Activated CD8-positive, alpha-beta T cell treated with anti-CD3 and anti-CD28 coated beads for 36 hours (primary cell): Measurements from ENCODE around the gene CDH23. TPM values are rescaled to one million over a fixed set of nuclear protein-coding genes. Genes with fewer than 3 reads are reported as not detected.

Experiments
- ATAC-seq: fragments of 200-7000 bp; cut with Tn5 transposase; one replicate; pipeline ENCODE4 v1.10.0; 2021; ENCODE audit warnings: mild to moderate bottlenecking, moderate library complexity
- CTCF ChIA-PET: fragments of 350-600 bp; sonication (Branson Sonifier 250); formaldehyde crosslinking; loops from one replicate; lab custom pipeline; 2021; ENCODE audit warnings: antibody characterized with exemption; lab: Charles Lee
- POLR2A ChIA-PET: fragments of 350-600 bp; sonication (Branson Sonifier 250); formaldehyde crosslinking; loops from one replicate; lab custom pipeline; 2021; ENCODE audit warnings: antibody characterized with exemption; lab: Charles Lee
- DNase-seq: peaks from one replicate; pipeline ENCODE4 v3.0.0-alpha.2; 2020
- H3K27ac Mint-ChIP-seq: one replicate; pipeline ENCODE4 v1.8.0; 2021; ENCODE audit warnings: mild to moderate bottlenecking, mixed read lengths
- H3K27me3 Mint-ChIP-seq: one replicate; pipeline ENCODE4 v1.8.0; 2021; ENCODE audit warnings: mixed read lengths
- H3K36me3 Mint-ChIP-seq: one replicate; pipeline ENCODE4 v1.8.0; 2021; ENCODE audit warnings: low read depth, mixed read lengths
- H3K4me1 Mint-ChIP-seq: one replicate; pipeline ENCODE4 v1.8.0; 2021; ENCODE audit warnings: low read depth, mixed read lengths
- H3K4me3 Mint-ChIP-seq: one replicate; pipeline ENCODE4 v1.8.0; 2021; ENCODE audit warnings: mild to moderate bottlenecking, moderate library complexity, mixed read lengths
- H3K9me3 Mint-ChIP-seq: one replicate; pipeline ENCODE4 v1.8.0; 2021; ENCODE audit warnings: mixed read lengths
- CTCF ChIP-seq: fragments of 200-600 bp; IDR thresholded peaks from one replicate; pipeline ENCODE4 v1.8.0; 2022; ENCODE audit warnings: antibody characterized with exemption, mild to moderate bottlenecking
- intact Hi-C: fragments of 100-400 bp; cut with micrococcal nuclease; formaldehyde crosslinking; loops from one replicate; pipeline ENCODE4 v1.10.0; 2022
- total RNA-seq, 2 experiments: library from RNA; stranded (reverse); gene quantifications; one replicate each; pipeline ENCODE4 v1.2.3, GENCODE V29; 2021

CDH23 gene
- total RNA-seq, 2 experiments from 2014 or later = 2.4 to 2.7 TPM

DNA sequence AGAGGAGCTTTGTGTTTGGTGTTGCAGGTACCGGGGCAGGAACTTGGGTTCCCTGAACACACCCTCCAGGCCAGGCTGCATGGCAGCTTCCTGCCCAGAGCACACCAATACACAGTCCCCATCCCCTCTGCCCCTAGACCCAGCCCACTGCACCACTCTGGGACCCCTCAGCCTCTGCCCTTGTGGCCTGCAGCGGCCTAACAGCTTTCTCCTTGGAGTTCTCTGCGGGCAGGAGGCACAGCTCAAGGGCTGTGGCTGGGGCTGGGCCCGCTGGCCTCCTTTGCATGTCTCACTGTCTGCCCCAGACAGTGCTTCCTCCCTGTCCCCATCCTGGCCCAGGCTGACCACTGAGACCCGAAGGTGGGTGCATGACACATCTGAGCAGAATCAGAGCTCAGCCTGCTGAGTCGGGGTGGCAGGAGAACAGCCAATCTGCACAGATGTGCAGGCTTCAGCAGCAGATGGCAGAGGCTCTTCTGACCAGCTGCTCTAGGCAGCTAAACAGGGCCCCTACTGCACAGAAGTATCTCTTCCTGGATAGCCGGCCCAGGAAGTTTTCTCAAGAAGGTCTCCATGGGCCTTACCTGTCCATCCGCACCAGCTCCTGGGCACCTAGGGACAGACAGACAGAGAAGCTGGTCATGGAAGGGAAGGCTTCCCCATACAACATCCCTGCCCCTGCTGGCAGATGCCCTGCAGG lies 355.8 kb downstream of the CDH23 start:
- Mint-ChIP-seq H3K27me3 (no peaks in the 10 kb centered on the region), H3K36me3 (peaks cover 63% of the 10 kb centered on the region), H3K9me3 (no peaks in the 10 kb centered on the region), H3K4me3 (no peak overlapping the region), H3K27ac (peak overlapping the region; percentile 78), H3K4me1 (peaks cover 94% of the 10 kb centered on the region)
- TF ChIP-seq CTCF = no peak
- ATAC-seq = no peak
- intact Hi-C loops = no loop called here
- POLR2A ChIA-PET = interaction anchor here (1.0 to 1.5 kb wide), 6 partner anchors 10 to 21 kb away, joined by 4 to 14 read pairs (median 9); partner anchors contain the start of gene VSIR
- CTCF ChIA-PET = interaction anchor here (1.2 to 3.3 kb wide), 5 partner anchors 10 to 26 kb away, joined by 4 to 17 read pairs (median 6); partner anchors contain the start of gene VSIR
- DNase-seq = no peak

GRCh38 chr10:71753091-71753959 lies 356.6 kb downstream of the CDH23 start:
- no peak overlapping the region for H3K4me3 Mint-ChIP-seq
- H3K27ac Mint-ChIP-seq = peak overlapping the region; percentile 78
- TF ChIP-seq CTCF = no peak
- intact Hi-C loops = no loop called here
- POLR2A ChIA-PET = interaction anchor here (1.2 to 6.3 kb wide), 4 partner anchors 15 to 20 kb away, joined by 12 to 92 read pairs (median 14); partner anchors contain the start of gene VSIR
- H3K27me3 Mint-ChIP-seq = no peaks in the 10 kb centered on the region
- H3K4me1 Mint-ChIP-seq = peaks cover 94% of the 10 kb centered on the region
- H3K36me3 Mint-ChIP-seq = peaks cover 63% of the 10 kb centered on the region
- DNase-seq (no peak), ATAC-seq (no peak)
- CTCF ChIA-PET = interaction anchor here (1.7 to 6.3 kb wide), 4 partner anchors 10 to 27 kb away, joined by 6 to 108 read pairs (median 12); partner anchors contain the start of gene VSIR
- no peaks in the 10 kb centered on the region for H3K9me3 Mint-ChIP-seq

DNA sequence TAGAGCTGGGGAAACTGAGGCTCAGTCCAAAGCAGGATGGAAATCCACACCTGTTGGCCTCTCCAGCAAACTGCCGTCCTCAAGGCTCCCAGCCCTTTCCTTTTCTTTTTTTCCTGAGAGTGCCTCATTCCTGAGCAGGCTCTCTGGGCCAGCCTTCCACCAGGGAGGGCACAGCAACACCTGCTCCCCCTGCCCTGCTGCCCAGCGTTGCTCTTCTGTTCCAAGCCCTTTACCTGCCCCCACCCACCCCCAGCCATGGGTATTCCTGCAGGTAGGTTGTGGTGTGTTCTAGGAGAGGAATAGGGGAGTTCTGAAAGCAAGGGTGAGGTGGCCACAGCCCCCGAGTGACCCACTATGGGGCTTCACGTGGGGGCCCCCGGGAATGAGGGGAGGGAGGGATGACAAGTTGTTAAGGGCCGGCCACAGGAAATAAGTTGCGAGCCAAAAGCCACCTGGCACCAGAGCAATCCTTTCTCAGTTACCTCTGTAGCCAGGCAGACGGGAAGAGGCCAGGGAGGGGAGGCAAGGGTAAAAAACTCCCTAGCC lies 357.3 kb downstream of the CDH23 start:
- no peak for DNase-seq
- CTCF ChIA-PET = interaction anchor here (6.3 kb wide), 1 partner anchor 15 kb away, joined by 108 read pairs; the partner anchor contains the start of gene VSIR
- Mint-ChIP-seq H3K9me3 (no peaks in the 10 kb centered on the region), H3K4me3 (no peak overlapping the region), H3K27me3 (no peaks in the 10 kb centered on the region), H3K27ac (peak overlapping the region; percentile 78), H3K4me1 (peaks cover 90% of the 10 kb centered on the region), H3K36me3 (peaks cover 63% of the 10 kb centered on the region)
- POLR2A ChIA-PET = interaction anchor here (1.3 to 6.3 kb wide), 2 partner anchors 9 to 16 kb away, joined by 3 to 92 read pairs; partner anchors contain the start of gene VSIR
- no peak for ATAC-seq
- no peak for TF ChIP-seq CTCF
- intact Hi-C loops = no loop called here

DNA sequence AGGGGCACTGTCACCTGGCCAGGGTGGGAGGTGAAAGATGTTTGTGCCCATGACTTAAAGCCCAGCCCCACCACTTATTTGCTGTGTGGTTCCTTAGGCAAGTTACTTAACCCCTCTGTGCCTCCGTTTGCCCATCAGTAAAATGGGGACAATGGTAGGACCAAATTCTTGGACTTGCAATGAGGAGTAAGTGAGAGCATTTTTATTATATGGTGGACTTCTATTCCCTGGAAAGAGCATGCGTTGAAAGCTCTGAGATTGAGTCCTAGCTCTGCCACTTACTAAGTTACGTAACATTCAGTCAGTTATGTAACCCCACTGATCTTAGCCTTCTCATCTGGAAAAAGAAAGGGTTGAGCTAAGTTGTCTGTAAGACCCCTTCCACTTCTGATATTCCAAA lies 357.8 kb downstream of the CDH23 start:
- DNase-seq = no peak
- Mint-ChIP-seq H3K27ac (peak overlapping the region; percentile 92), H3K4me1 (peaks cover 90% of the 10 kb centered on the region), H3K9me3 (no peaks in the 10 kb centered on the region), H3K36me3 (peaks cover 64% of the 10 kb centered on the region), H3K4me3 (no peak overlapping the region), H3K27me3 (no peaks in the 10 kb centered on the region)
- ATAC-seq = no peak
- TF ChIP-seq CTCF = no peak
- CTCF ChIA-PET = interaction anchor here (1.3 to 6.3 kb wide), 3 partner anchors 14 to 28 kb away, joined by 3 to 108 read pairs (median 4); partner anchors contain the start of gene VSIR
- POLR2A ChIA-PET = interaction anchor here (1.0 to 6.3 kb wide), 3 partner anchors 9 to 29 kb away, joined by 3 to 92 read pairs (median 5); partner anchors contain the start of gene VSIR
- intact Hi-C loops = no loop called here
